Esophagus muscularis mucosa (tissue), 4 donors: Measurements from ENCODE around the gene NR1H2. TPM values are rescaled to one million over a fixed set of nuclear protein-coding genes. Genes with fewer than 3 reads are reported as not detected.

Source experiments
- DNase-seq: peaks from one replicate; pipeline ENCODE4 v3.0.0-alpha.2; 2017; ENCODE audit errors: extremely low spot score
- H3K27ac ChIP-seq, 4 donors: fragments of 200-600 bp; sonication (generic); replicated peaks in 1 of 4; 1 replicate in 3 of 4; 2 replicates in 1 of 4; pipeline ENCODE4 v1.5.1; 2016 to 2019; ENCODE audit warnings: mild to moderate bottlenecking in 1 of 4
- H3K27me3 ChIP-seq, 4 donors: fragments of 200-600 bp; sonication (generic); one replicate each; pipeline versions ENCODE4 v1.5.1 to v1.6.0; 2016 to 2019
- H3K36me3 ChIP-seq, 4 donors: fragments of 200-600 bp; sonication (generic); one replicate each; pipeline ENCODE4 v1.5.1; 2016 to 2019
- H3K4me1 ChIP-seq, 4 donors: fragments of 200-600 bp; sonication (generic); one replicate each; pipeline ENCODE4 v1.5.1; 2016 to 2019
- H3K4me3 ChIP-seq, 4 donors: fragments of 200-600 bp; sonication (generic); 1 replicate in 2 of 4; 2 replicates in 2 of 4; pipeline ENCODE4 v1.5.1; 2016 to 2019; ENCODE audit warnings: mild to moderate bottlenecking in 4 of 4, moderate library complexity in 1 of 4
- H3K9me3 ChIP-seq, 4 donors: fragments of 200-600 bp; sonication (generic); 1 replicate in 3 of 4; 2 replicates in 1 of 4; pipeline ENCODE4 v1.5.1; 2016 to 2019
- EP300 ChIP-seq: sonication (generic); formaldehyde crosslinking; IDR thresholded peaks from one replicate; pipeline ENCODE4 v1.6.1; 2017; ENCODE audit warnings: antibody characterized with exemption
- POLR2A ChIP-seq: fragments of 450-650 bp; IDR thresholded peaks from one replicate; pipeline ENCODE4 v1.6.1; 2017; ENCODE audit warnings: antibody characterized with exemption, moderate library complexity, mild to moderate bottlenecking, low read depth
- POLR2AphosphoS5 ChIP-seq, 2 donors: sonication (generic); formaldehyde crosslinking; IDR thresholded peaks; one replicate each; pipeline ENCODE4 v1.6.1; 2017; ENCODE audit warnings: antibody characterized with exemption in 2 of 2
- WGBS: methylation state at CpG from one replicate; pipeline ENCODE4 v1.1.5; 2018; 5-methylcytosine and 5-hydroxymethylcytosine counted together
- intact Hi-C: fragments of 100-400 bp; cut with DNase I; formaldehyde crosslinking; loops from one replicate; pipeline ENCODE4 v1.15.1; 2023
- total RNA-seq, 4 donors: library from RNA; depleted of rRNA; stranded (reverse); fragments of >200 nt; gene quantifications; one replicate each; pipeline versions ENCODE4 v1.1.0 to v1.2.1, GENCODE V29; 2016
- TF ChIP-seq, protein P1 (sequence below), 3 experiments: fragments of 200-600 bp in 2 of 3; fragments of 450-650 bp in 1 of 3; sonication (generic) in 2 of 3; IDR thresholded peaks; one replicate each; pipeline ENCODE4 v1.5.1; 2017 to 2019; ENCODE audit warnings: antibody characterized with exemption in 3 of 3, mild to moderate bottlenecking in 2 of 3, moderate library complexity in 1 of 3

NR1H2 gene
- total RNA-seq, 4 donors from 2014 or later = 123 to 224 (median 191) TPM

GRCh38 chr19:50420808-50421207 is 44.6 kb downstream of the NR1H2 start:
- H3K27me3 ChIP-seq = peaks cover 0 to 82% (median 38%) of the 10 kb centered on the region in 4 donors

DNA sequence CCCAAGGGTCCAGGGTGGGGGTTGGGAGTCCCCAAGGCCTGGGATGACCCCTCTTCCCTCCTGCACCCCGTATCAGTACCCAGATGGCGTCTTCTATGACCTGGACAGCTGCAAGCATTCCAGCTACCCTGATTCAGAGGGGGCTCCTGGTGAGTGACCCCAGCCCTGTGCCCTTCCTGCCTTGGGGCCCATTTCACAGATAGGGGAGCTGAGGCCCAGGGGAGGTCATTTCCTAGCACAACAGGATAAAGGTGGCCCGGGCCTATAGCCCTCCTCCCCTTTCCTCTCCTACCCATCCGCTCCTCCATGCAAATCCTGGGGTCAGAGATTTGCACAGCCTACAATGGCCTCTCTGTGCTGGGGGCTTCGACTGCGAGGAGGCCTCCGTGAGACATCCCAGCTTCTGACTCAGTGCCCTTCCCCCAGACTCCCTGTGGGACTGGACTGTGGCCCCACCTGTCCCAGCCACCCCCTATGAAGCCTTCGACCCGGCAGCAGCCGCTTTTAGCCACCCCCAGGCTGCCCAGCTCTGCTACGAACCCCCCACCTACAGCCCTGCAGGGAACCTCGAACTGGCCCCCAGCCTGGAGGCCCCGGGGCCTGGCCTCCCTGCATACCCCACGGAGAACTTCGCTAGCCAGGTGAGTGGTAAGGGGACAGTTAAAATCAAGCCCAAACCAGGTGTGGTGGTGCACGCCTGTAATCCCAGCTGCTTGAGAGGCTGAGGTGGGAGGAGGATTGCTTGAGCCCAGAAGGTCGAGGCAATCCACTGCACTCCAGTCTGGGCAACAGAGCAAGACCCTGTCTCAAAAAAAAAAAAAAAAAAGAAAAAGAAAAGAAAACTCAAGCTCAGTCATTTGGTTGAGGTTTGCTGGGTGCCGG is 46.4 kb downstream of the NR1H2 start:
- TF ChIP-seq POLR2A (no peak), EP300 (no peak), POLR2AphosphoS5 (IDR thresholded peaks at IDR 0.05) (no peak)
- TF ChIP-seq, protein P1, sequence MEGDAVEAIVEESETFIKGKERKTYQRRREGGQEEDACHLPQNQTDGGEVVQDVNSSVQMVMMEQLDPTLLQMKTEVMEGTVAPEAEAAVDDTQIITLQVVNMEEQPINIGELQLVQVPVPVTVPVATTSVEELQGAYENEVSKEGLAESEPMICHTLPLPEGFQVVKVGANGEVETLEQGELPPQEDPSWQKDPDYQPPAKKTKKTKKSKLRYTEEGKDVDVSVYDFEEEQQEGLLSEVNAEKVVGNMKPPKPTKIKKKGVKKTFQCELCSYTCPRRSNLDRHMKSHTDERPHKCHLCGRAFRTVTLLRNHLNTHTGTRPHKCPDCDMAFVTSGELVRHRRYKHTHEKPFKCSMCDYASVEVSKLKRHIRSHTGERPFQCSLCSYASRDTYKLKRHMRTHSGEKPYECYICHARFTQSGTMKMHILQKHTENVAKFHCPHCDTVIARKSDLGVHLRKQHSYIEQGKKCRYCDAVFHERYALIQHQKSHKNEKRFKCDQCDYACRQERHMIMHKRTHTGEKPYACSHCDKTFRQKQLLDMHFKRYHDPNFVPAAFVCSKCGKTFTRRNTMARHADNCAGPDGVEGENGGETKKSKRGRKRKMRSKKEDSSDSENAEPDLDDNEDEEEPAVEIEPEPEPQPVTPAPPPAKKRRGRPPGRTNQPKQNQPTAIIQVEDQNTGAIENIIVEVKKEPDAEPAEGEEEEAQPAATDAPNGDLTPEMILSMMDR (IDR thresholded peaks at IDR 0.05) = no peak

More at GRCh38 chr19:50420808-50421207, 44.6 kb downstream of the NR1H2 start:
- Histone ChIP-seq H3K36me3 (no peaks in the 10 kb centered on the region), H3K27ac (no peak overlapping the region), H3K4me1 (peaks cover 4 to 13% (median 9%) of the 10 kb centered on the region in 4 donors), H3K9me3 (no peaks in the 10 kb centered on the region), H3K4me3 (no peak overlapping the region)
- TF ChIP-seq, protein P1 (IDR thresholded peaks at IDR 0.05) = no peak
- TF ChIP-seq POLR2AphosphoS5 (IDR thresholded peaks at IDR 0.05) (no peak), EP300 (no peak), POLR2A (no peak)
- whole genome bisulfite sequencing = 87% methylated on average over 3 of the region's 3 CpGs
- DNase-seq = no peak
- intact Hi-C loops = no loop called here

DNA sequence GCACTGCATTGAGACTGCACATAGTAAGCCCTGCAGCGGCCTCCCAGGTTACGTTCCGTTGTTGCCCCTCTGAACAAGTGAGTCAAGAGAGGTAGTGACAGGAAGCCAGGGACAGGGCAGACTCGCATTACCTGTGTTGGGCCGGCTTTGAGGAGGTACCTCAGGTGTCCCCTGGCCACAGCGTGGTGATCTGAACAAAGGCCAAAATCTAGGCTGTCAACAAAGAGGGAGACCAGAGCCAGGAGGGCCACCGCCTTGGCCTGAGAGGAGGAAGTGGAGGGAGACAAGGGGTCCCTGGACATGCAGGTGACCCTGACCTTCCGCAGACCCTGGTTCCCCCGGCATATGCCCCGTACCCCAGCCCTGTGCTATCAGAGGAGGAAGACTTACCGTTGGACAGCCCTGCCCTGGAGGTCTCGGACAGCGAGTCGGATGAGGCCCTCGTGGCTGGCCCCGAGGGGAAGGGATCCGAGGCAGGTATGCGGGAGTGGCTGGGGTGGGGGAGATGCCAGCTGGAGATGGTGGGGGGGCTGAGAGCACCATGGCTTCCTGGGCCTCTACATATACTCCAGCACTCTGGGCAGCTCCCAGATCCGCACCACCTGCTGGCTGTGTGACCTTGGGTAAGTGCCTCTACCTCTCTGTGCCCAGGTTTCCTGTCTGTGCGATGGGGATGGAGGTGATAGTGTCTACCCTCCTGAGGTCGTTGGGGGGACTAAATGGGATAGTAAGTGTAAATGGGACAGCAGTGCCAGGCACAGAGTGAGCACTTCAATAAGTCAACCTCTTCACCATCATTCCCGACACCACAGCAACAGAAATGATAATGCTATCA is 47.2 kb downstream of the NR1H2 start:
- DNase-seq = no peak
- Histone ChIP-seq H3K4me3 (no peak overlapping the region), H3K9me3 (no peaks in the 10 kb centered on the region), H3K27me3 (peaks cover 0 to 68% (median 26%) of the 10 kb centered on the region in 4 donors), H3K36me3 (no peaks in the 10 kb centered on the region), H3K4me1 (peaks cover 10 to 18% (median 16%) of the 10 kb centered on the region in 4 donors), H3K27ac (no peak overlapping the region)
- intact Hi-C loops = no loop called here
- TF ChIP-seq POLR2A = no peak
- TF ChIP-seq, protein P1 (IDR thresholded peaks at IDR 0.05) = no peak
- TF ChIP-seq EP300 = no peak
- no peak for TF ChIP-seq POLR2AphosphoS5 (IDR thresholded peaks at IDR 0.05)
- 85% methylated on average over 20 of the region's 22 CpGs for WGBS

More for the DNA sequence above, 46.4 kb downstream of the NR1H2 start:
- Histone ChIP-seq H3K4me3 (no peak overlapping the region), H3K9me3 (no peaks in the 10 kb centered on the region), H3K4me1 (peaks cover 4 to 14% (median 10%) of the 10 kb centered on the region in 4 donors), H3K27me3 (peaks cover 0 to 70% (median 34%) of the 10 kb centered on the region in 4 donors), H3K27ac (no peak overlapping the region), H3K36me3 (no peaks in the 10 kb centered on the region)
- intact Hi-C loops = no loop called here
- WGBS = 81% methylated on average over 18 of the region's 18 CpGs
- no peak for DNase-seq

- DNase-seq = no peak
- peaks cover 6 to 11% (median 10%) of the 10 kb centered on the region in 4 donors for H3K4me1 ChIP-seq
- TF ChIP-seq EP300 = no peak
- TF ChIP-seq POLR2AphosphoS5 (IDR thresholded peaks at IDR 0.05) = no peak
- no peak for TF ChIP-seq POLR2A
- TF ChIP-seq, protein P1 (IDR thresholded peaks at IDR 0.05) = no peak
- H3K27ac ChIP-seq = no peak overlapping the region
- no peaks in the 10 kb centered on the region for H3K36me3 ChIP-seq
- intact Hi-C loops = no loop called here
- H3K9me3 ChIP-seq = no peaks in the 10 kb centered on the region
- no peak overlapping the region for H3K4me3 ChIP-seq
- peaks cover 0 to 63% (median 10%) of the 10 kb centered on the region in 4 donors for H3K27me3 ChIP-seq
- WGBS = 86% methylated on average over 7 of the region's 7 CpGs
Observed at GRCh38 chr19:50425581-50425980, 49.3 kb downstream of the NR1H2 start.
